ENCODE measurements around the gene ZBTB39.

Gene ZBTB39

DNA sequence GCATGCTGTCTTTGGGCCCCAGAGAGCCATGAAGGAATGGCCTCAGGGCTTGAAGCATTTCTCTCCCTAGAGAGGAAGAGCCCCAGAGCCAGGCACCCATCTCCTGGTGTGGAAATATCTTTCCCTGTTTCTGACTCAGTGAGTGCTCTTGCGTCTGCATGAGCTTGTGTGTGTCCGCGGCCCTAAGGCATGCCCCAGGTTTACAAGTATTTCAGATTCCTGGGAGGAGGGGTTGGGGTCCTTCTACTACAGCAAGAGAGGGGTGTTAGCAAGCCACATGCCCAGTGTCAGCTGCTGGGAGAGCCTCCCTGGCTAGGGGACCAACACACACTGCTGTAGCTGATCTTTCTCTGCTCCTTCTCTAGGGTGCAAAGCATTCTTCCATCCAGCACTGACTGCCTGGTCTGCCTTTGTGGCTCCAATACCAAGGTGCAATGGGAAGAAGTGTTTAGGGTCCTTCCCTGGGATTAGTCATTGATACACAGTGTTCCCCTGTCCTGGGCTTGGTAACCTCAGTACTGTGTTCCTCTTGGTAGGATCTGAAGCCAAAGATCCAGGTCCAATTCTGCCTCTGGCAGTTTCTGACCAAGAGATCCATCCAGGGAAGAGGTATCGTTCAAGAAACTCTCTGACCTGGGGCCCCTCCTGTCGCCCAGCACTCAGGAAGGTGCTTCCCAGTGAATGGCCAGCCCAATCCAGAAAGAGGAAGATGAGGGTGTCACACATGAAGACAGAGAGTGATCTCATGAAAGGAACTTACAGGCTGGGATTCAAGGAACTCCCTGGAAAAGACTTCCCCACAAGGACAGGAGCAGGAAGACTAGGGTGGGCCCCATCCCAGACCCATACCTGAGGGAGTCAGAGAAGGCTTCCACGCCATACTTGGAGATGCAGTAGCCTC, 52.0 kb downstream of the ZBTB39 start:
- no peaks in the 10 kb centered on the region for H3K9me2 ChIP-seq (ENCODE audit: low read depth, low read length)
- no peaks in the 10 kb centered on the region for H3K4me1 ChIP-seq (ENCODE audit: insufficient read depth, low read length, severe bottlenecking)
- H3K4me3 ChIP-seq (ENCODE audit: low read depth, low read length, poor library complexity, severe bottlenecking): no peak overlapping the region
- H3K79me2 ChIP-seq (ENCODE audit: insufficient read depth, low read length): no peaks in the 10 kb centered on the region
- H3F3A ChIP-seq (ENCODE audit: insufficient read depth, low read length): no peaks in the 10 kb centered on the region
- no peak overlapping the region for H3K4me2 ChIP-seq (ENCODE audit: low read length)
- no peaks in the 10 kb centered on the region; the same call in 1 of the 2 replicates for H3K27me3 ChIP-seq (ENCODE audit: insufficient read depth, low read length)
- no peaks in the 10 kb centered on the region for H4K20me1 ChIP-seq (ENCODE audit: insufficient read depth, low read length)
- H3K36me3 ChIP-seq (ENCODE audit: insufficient read depth, low read length): no peaks in the 10 kb centered on the region
- no peak overlapping the region for H3K27ac ChIP-seq (ENCODE audit: low read depth, low read length, poor library complexity, severe bottlenecking)
- no peak overlapping the region for H2AFZ ChIP-seq (ENCODE audit: low read length)
- TF ChIP-seq, protein P1, sequence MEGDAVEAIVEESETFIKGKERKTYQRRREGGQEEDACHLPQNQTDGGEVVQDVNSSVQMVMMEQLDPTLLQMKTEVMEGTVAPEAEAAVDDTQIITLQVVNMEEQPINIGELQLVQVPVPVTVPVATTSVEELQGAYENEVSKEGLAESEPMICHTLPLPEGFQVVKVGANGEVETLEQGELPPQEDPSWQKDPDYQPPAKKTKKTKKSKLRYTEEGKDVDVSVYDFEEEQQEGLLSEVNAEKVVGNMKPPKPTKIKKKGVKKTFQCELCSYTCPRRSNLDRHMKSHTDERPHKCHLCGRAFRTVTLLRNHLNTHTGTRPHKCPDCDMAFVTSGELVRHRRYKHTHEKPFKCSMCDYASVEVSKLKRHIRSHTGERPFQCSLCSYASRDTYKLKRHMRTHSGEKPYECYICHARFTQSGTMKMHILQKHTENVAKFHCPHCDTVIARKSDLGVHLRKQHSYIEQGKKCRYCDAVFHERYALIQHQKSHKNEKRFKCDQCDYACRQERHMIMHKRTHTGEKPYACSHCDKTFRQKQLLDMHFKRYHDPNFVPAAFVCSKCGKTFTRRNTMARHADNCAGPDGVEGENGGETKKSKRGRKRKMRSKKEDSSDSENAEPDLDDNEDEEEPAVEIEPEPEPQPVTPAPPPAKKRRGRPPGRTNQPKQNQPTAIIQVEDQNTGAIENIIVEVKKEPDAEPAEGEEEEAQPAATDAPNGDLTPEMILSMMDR (IDR thresholded peaks at IDR 0.05; ENCODE audit: low read length): no peak
- TF ChIP-seq EZH2 (IDR thresholded peaks at IDR 0.05; ENCODE audit: borderline replicate concordance, low read length): no peak
- no peak overlapping the region for H3K9ac ChIP-seq (ENCODE audit: low read length)
- no peaks in the 10 kb centered on the region for H3K9me3 ChIP-seq (ENCODE audit: low read length)

DNA sequence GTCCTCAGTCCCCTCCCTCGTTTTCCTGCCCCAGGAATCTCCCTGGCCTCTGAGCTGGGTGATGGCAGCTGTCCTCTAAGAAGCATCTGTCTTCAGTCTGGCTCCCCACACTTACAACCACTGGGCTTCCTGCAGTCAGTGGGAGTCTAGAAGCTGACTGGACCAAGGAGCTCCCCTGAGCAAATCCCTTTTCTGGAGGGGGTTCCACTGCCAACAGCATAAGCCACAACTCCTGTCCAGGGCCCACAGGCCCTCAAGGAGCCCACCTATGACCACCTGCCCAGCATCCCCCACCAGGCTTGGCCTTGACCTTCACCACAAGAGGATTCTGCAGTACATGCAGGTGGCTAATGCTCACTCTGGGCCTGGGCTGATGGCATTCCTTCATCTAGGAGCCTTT, 53.0 kb downstream of the ZBTB39 start:
- no peak overlapping the region for H3K4me3 ChIP-seq (ENCODE audit: low read depth, low read length, poor library complexity, severe bottlenecking)
- no peaks in the 10 kb centered on the region for H3K9me3 ChIP-seq (ENCODE audit: low read length)
- TF ChIP-seq, protein P1 (IDR thresholded peaks at IDR 0.05; ENCODE audit: low read length): no peak
- no peaks in the 10 kb centered on the region for H3K79me2 ChIP-seq (ENCODE audit: insufficient read depth, low read length)
- no peaks in the 10 kb centered on the region for H3K9me2 ChIP-seq (ENCODE audit: low read depth, low read length)
- no peaks in the 10 kb centered on the region; the same call in 1 of the 2 replicates for H3K27me3 ChIP-seq (ENCODE audit: insufficient read depth, low read length)
- no peaks in the 10 kb centered on the region for H3F3A ChIP-seq (ENCODE audit: insufficient read depth, low read length)
- H3K27ac ChIP-seq (ENCODE audit: low read depth, low read length, poor library complexity, severe bottlenecking): no peak overlapping the region
- no peaks in the 10 kb centered on the region for H3K4me1 ChIP-seq (ENCODE audit: insufficient read depth, low read length, severe bottlenecking)
- no peaks in the 10 kb centered on the region for H3K36me3 ChIP-seq (ENCODE audit: insufficient read depth, low read length)
- no peak overlapping the region for H3K4me2 ChIP-seq (ENCODE audit: low read length)
- no peak overlapping the region for H3K9ac ChIP-seq (ENCODE audit: low read length)
- no peak overlapping the region for H2AFZ ChIP-seq (ENCODE audit: low read length)
- no peaks in the 10 kb centered on the region for H4K20me1 ChIP-seq (ENCODE audit: insufficient read depth, low read length)

DNA sequence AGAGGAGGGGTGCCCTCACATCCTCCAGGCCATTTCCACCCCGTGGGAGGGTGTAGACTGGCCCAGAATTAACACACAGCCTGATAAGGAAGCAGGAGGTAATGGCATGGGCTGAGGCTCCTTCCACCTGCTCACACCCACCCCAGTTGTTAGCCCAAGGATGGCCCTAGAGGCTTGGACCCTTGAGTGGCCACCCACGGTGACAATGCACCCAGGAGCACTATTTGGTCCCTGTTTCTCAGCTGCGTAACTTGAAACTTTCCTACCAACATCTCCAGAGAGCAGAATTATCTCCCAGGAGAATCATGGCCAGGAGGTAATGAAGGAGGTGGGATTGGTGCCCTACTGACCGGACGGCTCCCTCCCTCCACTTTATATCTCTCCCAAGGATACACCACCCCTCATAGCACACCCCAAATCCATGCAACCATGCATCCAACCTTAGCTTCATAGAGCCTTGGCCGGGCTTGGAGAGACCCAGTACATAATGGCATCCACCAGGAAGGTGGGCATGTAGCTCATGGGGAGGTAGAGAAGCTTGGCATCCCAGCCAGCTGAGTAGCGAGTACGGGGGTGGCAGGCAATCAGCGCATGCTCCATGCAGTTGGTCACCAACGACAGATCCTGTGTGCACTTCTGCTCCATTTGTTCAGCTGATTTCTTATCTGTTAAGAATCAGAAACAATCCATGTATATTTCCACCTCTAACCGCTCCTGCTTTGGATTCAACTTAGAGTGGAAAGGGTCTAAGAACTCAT, 54.6 kb downstream of the ZBTB39 start:
- Histone ChIP-seq H3K9ac (ENCODE audit: low read length) (no peak overlapping the region), H3K27me3 (ENCODE audit: insufficient read depth, low read length) (no peaks in the 10 kb centered on the region), H3K4me1 (ENCODE audit: insufficient read depth, low read length, severe bottlenecking) (no peaks in the 10 kb centered on the region), H3K4me3 (ENCODE audit: low read depth, low read length, poor library complexity, severe bottlenecking) (no peak overlapping the region), H3K27ac (ENCODE audit: low read depth, low read length, poor library complexity, severe bottlenecking) (no peak overlapping the region), H3K9me3 (ENCODE audit: low read length) (no peaks in the 10 kb centered on the region), H3K79me2 (ENCODE audit: insufficient read depth, low read length) (no peaks in the 10 kb centered on the region), H3F3A (ENCODE audit: insufficient read depth, low read length) (no peaks in the 10 kb centered on the region), H3K9me2 (ENCODE audit: low read depth, low read length) (no peaks in the 10 kb centered on the region), H4K20me1 (ENCODE audit: insufficient read depth, low read length) (no peaks in the 10 kb centered on the region), H3K36me3 (ENCODE audit: insufficient read depth, low read length) (no peaks in the 10 kb centered on the region), H2AFZ (ENCODE audit: low read length) (no peak overlapping the region), H3K4me2 (ENCODE audit: low read length) (no peak overlapping the region)
- TF ChIP-seq, protein P1 (IDR thresholded peaks at IDR 0.05; ENCODE audit: low read length): no peak
- TF ChIP-seq EZH2 (IDR thresholded peaks at IDR 0.05; ENCODE audit: borderline replicate concordance, low read length): no peak

Data from OCI-LY1 (cell line).